GM21515 (cell line): ENCODE results near the gene CCDC157.

Experiments used
- ATAC-seq: cut with Tn5 transposase; IDR thresholded peaks from one replicate; pipeline ENCODE4 v1.9.1; 2021; ENCODE audit not compliant: unreplicated experiment

Gene CCDC157

DNA sequence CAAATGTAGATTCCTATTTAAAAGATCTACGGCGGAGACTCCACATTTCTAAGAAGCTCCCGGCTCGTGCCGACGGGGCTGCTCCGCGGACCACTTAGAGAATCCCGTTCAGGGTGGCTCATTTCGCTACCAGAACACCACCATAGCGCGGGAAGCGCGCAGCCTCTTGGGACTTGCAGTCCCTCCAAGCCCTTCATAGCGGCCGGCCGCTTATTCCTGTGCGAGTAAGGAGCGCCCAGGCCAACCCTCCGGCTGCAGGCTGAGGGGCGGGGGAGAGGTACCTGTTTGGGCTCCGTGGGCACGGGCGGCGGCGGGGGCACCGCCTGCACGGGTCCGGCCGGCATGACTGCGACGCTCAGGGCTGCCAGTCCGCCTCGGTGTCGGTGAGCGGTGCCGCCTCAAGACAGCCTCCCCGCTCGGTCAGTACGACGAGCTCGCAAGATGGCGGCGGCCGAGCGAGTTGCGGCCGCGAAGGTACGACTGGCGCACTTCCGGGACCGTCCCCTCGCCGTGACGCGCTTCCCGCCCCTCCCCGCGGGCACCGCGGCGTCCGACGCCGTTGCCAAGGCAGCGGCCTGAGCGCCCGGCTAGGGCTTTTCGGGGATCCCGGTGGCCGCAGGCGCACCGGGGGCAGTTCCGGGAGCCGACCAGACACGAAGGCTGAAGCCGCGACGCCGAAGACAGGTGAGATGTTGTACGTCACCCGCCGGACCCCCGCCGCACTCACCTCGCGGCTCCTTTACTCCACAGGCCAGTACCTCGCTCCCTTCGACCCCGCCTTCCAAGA lies at the start of gene CCDC157, which contains the start of gene SF3A1:
Gene CCDC157 (plus strand): TSS at position 559 of the 787 bp plus-strand sequence. CDS start 8,994 bp downstream, outside the sequence.
Gene SF3A1 (minus strand): TSS at position 446 of the 787 bp plus-strand sequence. CDS start 102 bp downstream, at position 344.
- peak; percentile 85 for ATAC-seq

DNA sequence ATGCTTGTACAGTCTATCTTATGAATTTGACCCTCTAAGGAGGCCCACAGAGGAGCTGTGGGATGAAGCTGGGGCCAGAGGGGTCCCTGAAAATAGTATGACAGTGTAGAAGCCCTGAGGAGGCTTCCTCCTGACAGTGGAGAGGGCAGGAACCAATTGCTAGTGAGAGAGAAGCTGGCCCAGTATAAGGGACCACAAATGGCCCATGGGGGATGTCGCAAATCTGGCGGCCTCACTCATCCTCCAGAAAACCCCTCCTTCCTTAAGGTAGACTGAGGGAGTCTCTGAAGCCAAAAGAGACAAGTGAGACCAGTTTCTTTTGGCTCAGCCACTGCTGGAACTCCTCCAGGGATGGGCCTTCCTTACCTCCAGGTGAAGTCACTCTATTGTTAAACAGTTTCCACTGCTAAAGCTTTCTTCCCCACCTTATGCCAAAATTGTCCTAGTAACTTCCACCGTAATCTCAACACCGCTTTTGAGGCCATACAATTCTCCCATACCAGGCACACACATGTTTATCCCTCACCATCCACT lies 49.7 kb upstream of the CCDC157 start:
- ATAC-seq, result no peak

- no peak for ATAC-seq
Observed at GRCh38 chr22:30308093-30308492, 48.7 kb upstream of the CCDC157 start.

DNA sequence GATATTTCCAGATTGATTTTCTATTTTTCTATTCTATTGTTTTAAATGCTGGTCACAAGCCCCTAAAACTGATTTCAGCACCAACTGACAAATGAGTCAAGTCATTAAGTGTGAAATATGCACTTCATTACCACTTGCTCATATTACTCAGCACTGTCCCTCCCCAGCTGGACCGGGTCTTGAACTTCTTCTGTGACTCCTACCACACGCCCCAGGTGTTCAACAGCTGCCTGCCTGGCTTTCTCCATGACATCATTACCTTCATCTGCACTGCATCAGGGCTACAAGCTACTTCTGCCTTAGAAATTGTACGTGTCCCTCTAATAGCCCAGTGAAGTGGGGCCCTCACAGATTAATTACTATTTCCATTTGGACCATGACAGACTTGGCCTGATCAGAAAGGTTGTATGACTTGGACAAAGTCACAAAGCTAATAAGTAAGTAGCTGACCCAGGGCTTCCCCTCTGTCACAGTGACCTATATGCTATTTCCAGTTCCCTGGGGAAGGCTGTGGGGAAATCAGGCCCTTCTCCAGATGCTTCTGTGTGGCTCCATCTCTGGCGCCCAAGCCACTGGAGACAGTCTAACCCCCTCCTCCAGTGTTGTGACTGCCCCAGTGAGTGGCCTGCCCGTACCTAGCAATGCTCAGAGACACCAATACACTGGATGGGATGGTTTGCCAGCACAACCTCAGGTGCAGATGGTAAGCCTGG lies 48.1 kb upstream of the CCDC157 start:
- no peak for ATAC-seq

- no peak for ATAC-seq
Observed at GRCh38 chr22:30309951-30310741, 46.7 kb upstream of the CCDC157 start.

GRCh38 chr22:30310881-30311771 lies 45.7 kb upstream of the CCDC157 start:
- ATAC-seq, result no peak

DNA sequence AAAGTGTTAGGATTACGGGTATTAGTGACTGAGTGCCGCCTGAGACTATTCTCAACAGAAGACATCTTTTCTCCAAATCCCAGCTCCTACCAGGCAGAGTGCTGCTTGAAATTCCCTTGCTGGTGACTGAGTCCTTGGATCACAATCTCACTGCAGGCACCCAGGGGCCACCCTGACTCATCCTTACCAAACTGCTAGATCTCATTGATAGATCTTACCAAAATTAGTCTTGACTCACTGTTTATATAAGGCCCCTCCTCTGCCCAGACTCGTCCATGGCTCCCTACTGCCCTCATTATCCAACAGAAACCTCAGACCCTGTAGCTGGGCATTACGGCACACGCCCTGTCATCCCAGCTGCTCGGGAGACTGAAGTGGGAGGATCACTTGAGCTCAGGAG lies 44.8 kb upstream of the CCDC157 start:
- no peak for ATAC-seq

DNA sequence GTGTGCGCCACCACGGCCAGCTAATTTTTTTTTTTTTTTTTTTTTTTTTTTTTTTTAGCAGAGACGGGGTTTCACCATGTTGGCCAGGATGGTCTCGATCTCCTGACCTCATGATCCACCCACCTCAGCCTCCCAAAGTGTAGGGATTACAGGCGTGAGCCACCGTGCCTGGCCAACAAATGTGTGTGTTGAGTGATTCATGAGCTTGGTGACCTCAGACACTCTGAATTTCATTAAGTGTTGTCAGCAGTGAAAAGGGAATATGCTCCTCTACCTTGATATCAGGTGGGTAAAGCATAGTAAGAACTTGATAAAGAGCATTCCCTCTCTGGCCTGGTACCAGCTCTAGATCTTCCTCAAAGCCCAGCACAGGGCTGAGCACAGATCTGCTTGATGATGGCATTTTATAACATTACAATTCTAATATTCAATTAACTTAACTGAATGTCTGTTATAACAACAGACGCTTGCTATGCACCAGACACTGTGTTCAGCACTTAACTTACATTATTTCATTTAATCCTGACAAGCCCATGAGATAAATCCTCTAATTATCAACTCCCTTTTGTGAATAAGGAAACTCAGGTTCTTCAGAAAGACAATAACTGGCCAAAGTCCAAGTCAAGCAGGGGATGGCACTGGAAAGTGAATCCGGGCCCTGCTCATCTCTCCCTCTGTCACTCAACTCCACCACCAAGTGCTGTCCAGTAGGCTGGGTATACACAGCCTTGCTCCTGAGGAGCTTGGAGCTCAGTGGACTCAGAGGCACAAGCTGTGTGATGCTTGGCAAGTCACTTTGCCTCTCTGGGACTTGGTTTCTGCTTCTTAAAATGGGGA lies 43.1 kb upstream of the CCDC157 start:
- ATAC-seq, result no peak

- no peak for ATAC-seq
Observed at GRCh38 chr22:30314915-30315314, 41.9 kb upstream of the CCDC157 start.

DNA sequence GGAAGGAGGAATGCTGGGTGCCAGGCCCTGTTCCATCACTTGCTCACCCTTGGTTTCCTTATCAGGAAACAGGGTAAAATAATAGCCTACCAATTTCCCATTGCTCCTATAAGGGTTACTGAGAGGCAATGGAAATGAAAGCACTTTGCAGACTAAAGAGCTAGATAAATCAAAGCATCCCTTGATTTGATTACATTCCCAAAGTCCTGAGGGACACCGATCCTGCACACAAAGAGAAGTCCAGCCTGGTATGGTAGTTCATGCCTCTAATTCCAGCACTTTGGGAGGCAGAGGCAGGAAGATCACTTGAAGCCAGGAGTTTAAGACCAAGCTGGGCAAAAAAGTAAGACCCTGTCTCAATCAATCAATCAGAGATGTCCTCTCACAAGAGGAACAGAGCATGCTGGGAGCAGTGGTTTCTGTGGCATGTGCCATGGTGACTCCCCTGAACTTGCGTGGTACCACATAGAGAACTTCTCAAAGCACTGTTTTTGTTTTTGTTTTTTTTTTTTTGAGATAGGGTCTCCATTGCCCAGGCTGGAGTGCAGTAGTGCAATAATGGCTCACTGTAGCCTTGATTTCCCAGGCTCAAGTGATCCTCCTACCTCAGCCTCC lies 40.7 kb upstream of the CCDC157 start:
- ATAC-seq, result no peak

- no peak for ATAC-seq
Observed at GRCh38 chr22:30317778-30318177, 39.0 kb upstream of the CCDC157 start.

- no peak for ATAC-seq
Observed at GRCh38 chr22:30318799-30319419, 37.9 kb upstream of the CCDC157 start.

- ATAC-seq, result no peak
Observed at GRCh38 chr22:30320021-30320556, 36.7 kb upstream of the CCDC157 start.

- no peak for ATAC-seq
Observed at GRCh38 chr22:30321461-30321860, 35.3 kb upstream of the CCDC157 start.

DNA sequence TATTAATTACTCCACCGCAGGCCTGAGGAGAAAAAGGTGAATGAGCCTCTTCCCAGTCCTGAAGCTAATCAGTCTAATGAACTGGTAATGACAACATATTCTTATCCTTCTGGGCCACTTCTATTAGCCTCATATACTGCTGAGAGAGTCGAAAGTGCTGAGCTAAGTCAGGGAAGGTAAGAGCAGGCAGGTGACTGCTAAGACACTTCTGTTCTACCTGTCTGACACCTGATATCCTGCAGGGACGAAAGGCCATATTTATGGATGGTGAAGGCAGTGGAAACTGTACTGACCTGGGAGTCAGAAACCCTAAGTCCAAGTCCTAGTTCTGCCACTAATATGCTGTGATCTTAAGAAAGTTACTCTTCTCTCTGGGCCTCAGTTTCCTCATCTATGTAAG lies 33.6 kb upstream of the CCDC157 start:
- ATAC-seq, result no peak

GRCh38 chr22:30324014-30324730 lies 32.6 kb upstream of the CCDC157 start:
- no peak for ATAC-seq

DNA sequence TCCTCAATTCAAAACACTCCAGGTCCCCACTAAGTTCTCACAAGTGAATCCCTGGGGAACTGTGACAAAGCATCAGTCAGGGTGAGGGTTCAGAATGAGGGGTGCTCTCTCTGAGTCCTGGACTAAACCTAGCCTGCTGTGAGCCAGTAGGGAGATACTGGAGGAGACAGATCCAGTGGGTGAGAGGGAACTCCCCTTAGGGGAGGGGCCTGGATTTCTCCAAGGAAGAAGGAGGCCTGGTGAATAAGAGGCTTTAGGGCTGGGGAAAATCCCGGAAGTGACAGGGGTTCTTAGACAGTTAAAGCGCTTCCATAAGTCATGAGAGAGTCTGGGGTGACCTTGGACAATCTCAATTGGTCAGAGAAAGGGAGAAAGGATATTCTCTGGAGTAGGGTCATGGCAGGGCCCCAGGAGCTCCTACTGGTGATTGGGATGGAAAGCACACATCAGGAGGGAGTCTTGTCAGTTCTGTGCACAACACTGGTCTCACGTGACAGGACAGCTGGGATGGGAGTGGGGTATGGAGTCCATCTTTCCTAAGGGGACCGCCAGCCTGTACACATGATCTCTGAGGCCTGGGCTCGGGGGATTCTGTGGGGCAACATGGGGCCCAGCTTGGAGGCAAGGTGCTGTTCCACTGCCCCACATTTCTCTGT lies 31.6 kb upstream of the CCDC157 start:
- no peak for ATAC-seq
